Upper lobe of right lung (tissue), 1 donor: ENCODE data around the gene RERE. TPM values are rescaled to one million over a fixed set of nuclear protein-coding genes. Genes with fewer than 3 reads are reported as not detected.

Experiments
- ATAC-seq: fragments of 200-7000 bp; cut with Tn5 transposase; one replicate; pipeline ENCODE4 v1.9.1; 2020; ENCODE audit warnings: mild to moderate bottlenecking, moderate library complexity
- DNase-seq: peaks from one replicate; pipeline ENCODE4 v3.0.0-alpha.2; 2020
- H3K27ac ChIP-seq: fragments of 200-600 bp; one replicate; pipeline ENCODE4 v1.8.0; 2022
- H3K27me3 ChIP-seq: fragments of 200-600 bp; one replicate; pipeline ENCODE4 v1.8.0; 2022; ENCODE audit warnings: mild to moderate bottlenecking
- H3K36me3 ChIP-seq: fragments of 200-600 bp; one replicate; pipeline ENCODE4 v1.8.0; 2022
- H3K4me1 ChIP-seq: fragments of 200-600 bp; one replicate; pipeline ENCODE4 v1.8.0; 2022
- H3K4me3 ChIP-seq: fragments of 200-600 bp; one replicate; pipeline ENCODE4 v1.8.0; 2022; ENCODE audit warnings: mild to moderate bottlenecking
- H3K9me3 ChIP-seq: fragments of 200-600 bp; one replicate; pipeline ENCODE4 v1.8.0; 2022
- intact Hi-C: fragments of 100-400 bp; cut with DNase I; formaldehyde crosslinking; loops from one replicate; pipeline ENCODE4 v1.11.0; 2022
- total RNA-seq: library from RNA; stranded (reverse); fragmentation: NEBNext Ultra II Directional; extraction: Animal tissue kit (Norgen Biotek cat#: 25700); gene quantifications from one replicate; pipeline ENCODE4 v1.2.1, GENCODE V29; 2021
- TF ChIP-seq, protein P1 (sequence below): fragments of 200-600 bp; IDR thresholded peaks from one replicate; pipeline ENCODE4 v1.8.0; 2022; ENCODE audit warnings: antibody characterized with exemption
- donor health status: DM: no; HTN: yes; CAD: no; lungs with severe emphysema.

Gene RERE
- total RNA-seq, 1 donor from 2014 or later = 99.6 TPM

- intact Hi-C loops = no loop called here
- no peaks in the 10 kb centered on the region for H3K9me3 ChIP-seq
- H3K27me3 ChIP-seq = no peaks in the 10 kb centered on the region
- peak overlapping the region; percentile 26 for H3K27ac ChIP-seq
- no peak overlapping the region for H3K4me3 ChIP-seq
- DNase-seq (no peak), ATAC-seq (peak; percentile 34)
- TF ChIP-seq, protein P1, sequence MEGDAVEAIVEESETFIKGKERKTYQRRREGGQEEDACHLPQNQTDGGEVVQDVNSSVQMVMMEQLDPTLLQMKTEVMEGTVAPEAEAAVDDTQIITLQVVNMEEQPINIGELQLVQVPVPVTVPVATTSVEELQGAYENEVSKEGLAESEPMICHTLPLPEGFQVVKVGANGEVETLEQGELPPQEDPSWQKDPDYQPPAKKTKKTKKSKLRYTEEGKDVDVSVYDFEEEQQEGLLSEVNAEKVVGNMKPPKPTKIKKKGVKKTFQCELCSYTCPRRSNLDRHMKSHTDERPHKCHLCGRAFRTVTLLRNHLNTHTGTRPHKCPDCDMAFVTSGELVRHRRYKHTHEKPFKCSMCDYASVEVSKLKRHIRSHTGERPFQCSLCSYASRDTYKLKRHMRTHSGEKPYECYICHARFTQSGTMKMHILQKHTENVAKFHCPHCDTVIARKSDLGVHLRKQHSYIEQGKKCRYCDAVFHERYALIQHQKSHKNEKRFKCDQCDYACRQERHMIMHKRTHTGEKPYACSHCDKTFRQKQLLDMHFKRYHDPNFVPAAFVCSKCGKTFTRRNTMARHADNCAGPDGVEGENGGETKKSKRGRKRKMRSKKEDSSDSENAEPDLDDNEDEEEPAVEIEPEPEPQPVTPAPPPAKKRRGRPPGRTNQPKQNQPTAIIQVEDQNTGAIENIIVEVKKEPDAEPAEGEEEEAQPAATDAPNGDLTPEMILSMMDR = no peak
- H3K4me1 ChIP-seq = peaks cover 28% of the 10 kb centered on the region
- H3K36me3 ChIP-seq = peaks cover 66% of the 10 kb centered on the region
Measured at GRCh38 chr1:8364528-8365442, 452.7 kb downstream of the RERE start.

DNA sequence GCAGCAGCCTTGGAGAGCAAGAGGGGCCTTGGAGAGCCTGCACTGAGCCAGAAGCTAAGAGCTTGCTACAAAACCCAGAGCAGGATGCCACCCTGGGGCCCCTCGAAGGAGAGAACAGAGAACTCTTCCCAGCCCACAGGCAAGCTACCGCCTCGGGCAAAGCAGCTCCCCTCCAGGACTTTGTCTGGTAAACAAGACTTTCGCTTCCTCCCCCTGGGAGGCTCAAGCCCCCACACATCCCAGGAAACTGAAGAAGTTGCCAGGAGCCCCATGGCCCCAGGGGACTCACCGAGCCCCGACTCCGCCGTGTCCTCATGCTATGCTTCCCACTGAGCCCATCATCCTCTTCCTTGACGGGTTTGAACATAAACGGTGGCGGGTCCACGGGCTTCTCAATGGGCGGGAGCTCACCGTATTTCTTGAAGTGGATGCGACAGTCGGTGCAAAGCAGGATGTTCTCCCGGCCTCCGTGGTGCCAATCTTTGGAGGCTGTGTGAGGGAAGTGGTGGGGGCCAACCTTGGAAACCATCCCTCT is 453.6 kb downstream of the RERE start:
- peak overlapping the region; percentile 44 for H3K27ac ChIP-seq
- H3K4me3 ChIP-seq = no peak overlapping the region
- peaks cover 28% of the 10 kb centered on the region for H3K4me1 ChIP-seq
- DNase-seq = no peak
- H3K9me3 ChIP-seq = no peaks in the 10 kb centered on the region
- H3K36me3 ChIP-seq = peaks cover 75% of the 10 kb centered on the region
- H3K27me3 ChIP-seq = no peaks in the 10 kb centered on the region
- TF ChIP-seq, protein P1 = no peak
- intact Hi-C loops = no loop called here
- ATAC-seq = no peak

DNA sequence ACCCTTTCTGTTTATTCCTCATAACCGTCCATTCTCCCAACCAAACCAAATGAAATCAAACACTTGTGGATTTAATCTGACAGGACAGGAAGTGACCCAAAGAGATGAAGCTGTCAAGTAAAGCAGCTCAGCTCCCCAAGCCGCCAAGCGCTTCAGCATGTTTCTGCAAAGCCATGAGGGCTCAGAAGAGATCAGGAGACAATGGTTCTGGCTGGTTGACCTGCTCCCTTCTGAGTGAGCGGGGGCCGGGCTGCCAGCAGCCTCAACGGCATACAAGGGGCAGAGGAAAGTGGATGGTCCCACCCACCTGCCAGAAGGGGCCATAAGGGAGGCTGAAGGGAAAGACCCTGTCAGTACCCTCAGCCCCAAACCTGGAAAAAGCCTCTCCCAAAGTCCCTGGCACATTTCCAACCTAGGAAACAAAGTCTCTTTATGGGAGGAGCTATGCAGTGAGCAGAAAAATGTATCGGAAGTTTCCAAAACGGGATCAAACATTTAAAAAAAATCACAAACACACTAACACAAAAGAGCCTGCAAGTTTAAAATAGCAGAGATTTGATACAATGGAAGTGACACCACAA is 454.2 kb downstream of the RERE start:
- Histone ChIP-seq H3K36me3 (peaks cover 81% of the 10 kb centered on the region), H3K4me1 (peaks cover 26% of the 10 kb centered on the region), H3K9me3 (no peaks in the 10 kb centered on the region), H3K27me3 (no peaks in the 10 kb centered on the region), H3K27ac (peak overlapping the region; percentile 44), H3K4me3 (no peak overlapping the region)
- intact Hi-C loops = no loop called here
- ATAC-seq (no peak), DNase-seq (no peak)
- TF ChIP-seq, protein P1 = no peak

DNA sequence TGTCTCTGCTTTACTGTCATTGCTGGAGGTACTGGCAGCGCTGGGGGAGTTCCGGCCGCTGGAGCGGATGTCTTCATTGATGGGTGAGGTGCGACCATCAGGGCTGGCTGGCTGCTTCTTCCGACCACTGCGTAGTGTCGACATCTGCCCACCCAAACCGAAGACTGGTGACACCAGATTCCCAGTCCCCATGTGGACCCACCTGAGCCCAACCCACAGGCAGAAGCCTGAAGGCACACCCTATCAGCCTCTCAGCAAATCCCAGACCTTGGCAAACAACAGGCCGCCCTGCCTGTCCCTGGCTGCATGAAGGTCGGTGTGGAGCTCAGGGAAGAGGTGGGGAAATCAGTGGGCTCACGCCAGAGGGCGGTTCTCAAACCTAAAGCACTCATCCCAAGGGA is 454.7 kb downstream of the RERE start:
- ATAC-seq (no peak), DNase-seq (no peak)
- H3K27ac ChIP-seq = no peak overlapping the region

DNA sequence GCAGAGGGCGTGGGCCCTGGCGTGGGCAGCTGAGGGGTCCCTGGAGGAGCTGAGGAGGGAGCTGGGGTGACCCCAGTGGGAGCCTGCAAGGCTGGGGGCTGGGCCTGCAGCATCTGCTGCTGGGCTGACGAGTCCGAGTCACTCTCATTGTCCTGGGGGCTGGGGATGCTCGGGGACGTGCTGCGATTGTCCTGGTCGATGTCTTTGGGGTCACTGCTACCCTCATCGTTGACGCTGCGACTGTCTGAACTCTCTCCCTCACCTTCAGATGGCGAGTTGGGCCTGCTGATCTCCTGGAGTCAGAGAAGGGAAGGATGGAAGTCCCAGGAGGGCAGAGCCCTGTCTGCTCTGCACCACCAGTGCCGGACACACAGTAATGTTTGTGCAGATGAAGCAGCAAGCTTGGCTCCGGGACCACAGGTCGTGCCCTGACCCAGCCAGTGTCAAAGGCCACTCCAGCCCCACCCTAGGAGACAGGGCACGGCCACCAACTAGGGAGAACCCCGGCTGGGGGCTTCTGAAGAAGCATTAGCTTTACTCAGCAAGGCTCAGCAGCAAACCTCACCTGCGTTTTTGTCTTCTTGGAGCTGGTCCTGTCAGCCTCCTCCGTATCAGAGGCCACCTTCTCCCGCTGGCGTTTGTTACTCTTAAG is 456.1 kb downstream of the RERE start:
- intact Hi-C loops = no loop called here
- TF ChIP-seq, protein P1 = no peak
- no peak for ATAC-seq
- Histone ChIP-seq H3K27me3 (no peaks in the 10 kb centered on the region), H3K27ac (no peak overlapping the region), H3K36me3 (peaks cover 96% of the 10 kb centered on the region), H3K4me3 (no peak overlapping the region), H3K4me1 (peaks cover 14% of the 10 kb centered on the region), H3K9me3 (no peaks in the 10 kb centered on the region)
- DNase-seq = no peak

More for the DNA sequence above, 454.7 kb downstream of the RERE start:
- Histone ChIP-seq H3K9me3 (no peaks in the 10 kb centered on the region), H3K4me3 (no peak overlapping the region), H3K27me3 (no peaks in the 10 kb centered on the region), H3K36me3 (peaks cover 87% of the 10 kb centered on the region), H3K4me1 (peaks cover 20% of the 10 kb centered on the region)
- TF ChIP-seq, protein P1 = no peak
- intact Hi-C loops = no loop called here
